NT2/D1 (cell line): ENCODE results near the gene PIK3C3.

Experiments used
- DNase-seq: peaks from one replicate; pipeline ENCODE4 v3.0.0-alpha.2; 2011; ENCODE audit warnings: low read depth, low spot score
- H3K27me3 ChIP-seq: 2 replicates; pipeline ENCODE4 v1.6.0; 2011; ENCODE audit warnings: mild to moderate bottlenecking; ENCODE audit not compliant: insufficient read length, insufficient read depth
- H3K36me3 ChIP-seq: 2 replicates; pipeline ENCODE4 v1.6.1; 2011; ENCODE audit warnings: mild to moderate bottlenecking, low read length, mixed read lengths; ENCODE audit not compliant: insufficient read depth, insufficient read length
- H3K4me1 ChIP-seq: 2 replicates; pipeline ENCODE4 v1.5.1; 2011; ENCODE audit not compliant: insufficient read depth, insufficient read length
- H3K4me3 ChIP-seq: 2 replicates; pipeline ENCODE4 v1.5.1; 2011; ENCODE audit warnings: low read depth; ENCODE audit not compliant: insufficient read length
- H3K9ac ChIP-seq: 2 replicates; pipeline ENCODE4 v1.6.0; 2011; ENCODE audit warnings: low read depth; ENCODE audit not compliant: insufficient read length
- H3K9me3 ChIP-seq: 2 replicates; pipeline ENCODE4 v1.5.1; 2011; ENCODE audit warnings: mild to moderate bottlenecking, low read length; ENCODE audit not compliant: insufficient read depth
- SUZ12 ChIP-seq: IDR thresholded peaks from 2 replicates; pipeline ENCODE4 v1.6.1; 2011; ENCODE audit not compliant: insufficient read length, insufficient read depth; ENCODE audit errors: extremely low read depth
- YY1 ChIP-seq: IDR thresholded peaks from 2 replicates; pipeline ENCODE4 v1.6.1; 2011; ENCODE audit not compliant: insufficient read length, insufficient read depth
- ZNF274 ChIP-seq: IDR thresholded peaks from 2 replicates; pipeline ENCODE4 v1.6.1; 2011; ENCODE audit warnings: mild to moderate bottlenecking, low read depth, low read length

PIK3C3 gene

GRCh38 chr18:42024131-42024530 lies 69.1 kb downstream of the PIK3C3 start:
- Histone ChIP-seq H3K9me3 (no peaks in the 10 kb centered on the region), H3K4me3 (no peak overlapping the region), H3K27me3 (no peaks in the 10 kb centered on the region), H3K36me3 (peaks cover 21% of the 10 kb centered on the region), H3K4me1 (no peaks in the 10 kb centered on the region), H3K9ac (no peak overlapping the region)
- TF ChIP-seq SUZ12 (no peak), ZNF274 (no peak), YY1 (no peak)
- no peak for DNase-seq

GRCh38 chr18:42025491-42025890 lies 70.5 kb downstream of the PIK3C3 start:
- TF ChIP-seq YY1 (no peak), SUZ12 (no peak), ZNF274 (no peak)
- DNase-seq: no peak
- Histone ChIP-seq H3K4me3 (no peak overlapping the region), H3K9me3 (no peaks in the 10 kb centered on the region), H3K4me1 (no peaks in the 10 kb centered on the region), H3K36me3 (peaks cover 27% of the 10 kb centered on the region), H3K27me3 (no peaks in the 10 kb centered on the region), H3K9ac (no peak overlapping the region)

- H3K9ac ChIP-seq: no peak overlapping the region
- peaks cover 27% of the 10 kb centered on the region for H3K36me3 ChIP-seq
- DNase-seq: no peak
- H3K4me3 ChIP-seq: no peak overlapping the region
- TF ChIP-seq ZNF274 (no peak), SUZ12 (no peak), YY1 (no peak)
- no peaks in the 10 kb centered on the region for H3K9me3 ChIP-seq
- no peaks in the 10 kb centered on the region for H3K27me3 ChIP-seq
- no peaks in the 10 kb centered on the region for H3K4me1 ChIP-seq
Measured at GRCh38 chr18:42025974-42026625, 71.1 kb downstream of the PIK3C3 start.

- no peak for DNase-seq
- no peaks in the 10 kb centered on the region for H3K27me3 ChIP-seq
Measured at GRCh38 chr18:42028247-42028832, 73.3 kb downstream of the PIK3C3 start.

GRCh38 chr18:42029092-42029491 lies 74.1 kb downstream of the PIK3C3 start:
- no peak for DNase-seq
- Histone ChIP-seq H3K4me3 (no peak overlapping the region), H3K4me1 (no peaks in the 10 kb centered on the region), H3K36me3 (peaks cover 34% of the 10 kb centered on the region), H3K27me3 (no peaks in the 10 kb centered on the region), H3K9ac (no peak overlapping the region), H3K9me3 (no peaks in the 10 kb centered on the region)
- TF ChIP-seq SUZ12 (no peak), YY1 (no peak), ZNF274 (no peak)

More at GRCh38 chr18:42028247-42028832, 73.3 kb downstream of the PIK3C3 start:
- H3K4me3 ChIP-seq: no peak overlapping the region
- H3K9me3 ChIP-seq: no peaks in the 10 kb centered on the region
- no peak overlapping the region for H3K9ac ChIP-seq
- peaks cover 33% of the 10 kb centered on the region for H3K36me3 ChIP-seq
- H3K4me1 ChIP-seq: no peaks in the 10 kb centered on the region
- TF ChIP-seq SUZ12: no peak
- TF ChIP-seq YY1: no peak
- TF ChIP-seq ZNF274: no peak

GRCh38 chr18:42030586-42031182 lies 75.7 kb downstream of the PIK3C3 start:
- Histone ChIP-seq H3K36me3 (peaks cover 38% of the 10 kb centered on the region), H3K4me3 (no peak overlapping the region), H3K4me1 (no peaks in the 10 kb centered on the region), H3K27me3 (no peaks in the 10 kb centered on the region), H3K9me3 (no peaks in the 10 kb centered on the region), H3K9ac (no peak overlapping the region)
- TF ChIP-seq YY1 (no peak), ZNF274 (no peak), SUZ12 (no peak)
- DNase-seq: no peak

- H3K36me3 ChIP-seq: peaks cover 40% of the 10 kb centered on the region
- no peaks in the 10 kb centered on the region for H3K27me3 ChIP-seq
- TF ChIP-seq ZNF274 (no peak), YY1 (no peak), SUZ12 (no peak)
- H3K9ac ChIP-seq: no peak overlapping the region
- no peak for DNase-seq
- no peak overlapping the region for H3K4me3 ChIP-seq
- no peaks in the 10 kb centered on the region for H3K9me3 ChIP-seq
- no peaks in the 10 kb centered on the region for H3K4me1 ChIP-seq
Measured at GRCh38 chr18:42032447-42032846, 77.4 kb downstream of the PIK3C3 start.
